Measurements from ENCODE around the gene OR2S2. TPM values are rescaled to one million over a fixed set of nuclear protein-coding genes. Genes with fewer than 3 reads are reported as not detected.

Gene OR2S2
- total RNA-seq, 3 donors from 2014 or later: not detected

- Histone ChIP-seq H3K4me3 (no peak overlapping the region), H3K36me3 (ENCODE audit: low read depth) (no peaks in the 10 kb centered on the region), H3K9me3 (no peaks in the 10 kb centered on the region), H3K4me1 (ENCODE audit: low read depth) (peaks cover 12% of the 10 kb centered on the region)
- peak; percentile 94 for ATAC-seq
- no peak for DNase-seq
- intact Hi-C loops (cut with DNase I, micrococcal nuclease): no loop called here
- TF ChIP-seq, protein P1, sequence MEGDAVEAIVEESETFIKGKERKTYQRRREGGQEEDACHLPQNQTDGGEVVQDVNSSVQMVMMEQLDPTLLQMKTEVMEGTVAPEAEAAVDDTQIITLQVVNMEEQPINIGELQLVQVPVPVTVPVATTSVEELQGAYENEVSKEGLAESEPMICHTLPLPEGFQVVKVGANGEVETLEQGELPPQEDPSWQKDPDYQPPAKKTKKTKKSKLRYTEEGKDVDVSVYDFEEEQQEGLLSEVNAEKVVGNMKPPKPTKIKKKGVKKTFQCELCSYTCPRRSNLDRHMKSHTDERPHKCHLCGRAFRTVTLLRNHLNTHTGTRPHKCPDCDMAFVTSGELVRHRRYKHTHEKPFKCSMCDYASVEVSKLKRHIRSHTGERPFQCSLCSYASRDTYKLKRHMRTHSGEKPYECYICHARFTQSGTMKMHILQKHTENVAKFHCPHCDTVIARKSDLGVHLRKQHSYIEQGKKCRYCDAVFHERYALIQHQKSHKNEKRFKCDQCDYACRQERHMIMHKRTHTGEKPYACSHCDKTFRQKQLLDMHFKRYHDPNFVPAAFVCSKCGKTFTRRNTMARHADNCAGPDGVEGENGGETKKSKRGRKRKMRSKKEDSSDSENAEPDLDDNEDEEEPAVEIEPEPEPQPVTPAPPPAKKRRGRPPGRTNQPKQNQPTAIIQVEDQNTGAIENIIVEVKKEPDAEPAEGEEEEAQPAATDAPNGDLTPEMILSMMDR (IDR thresholded peaks at IDR 0.05): no peak
These were observed 9.1 kb upstream of the OR2S2 start for GRCh38 chr9:35967042-35967441.

DNA sequence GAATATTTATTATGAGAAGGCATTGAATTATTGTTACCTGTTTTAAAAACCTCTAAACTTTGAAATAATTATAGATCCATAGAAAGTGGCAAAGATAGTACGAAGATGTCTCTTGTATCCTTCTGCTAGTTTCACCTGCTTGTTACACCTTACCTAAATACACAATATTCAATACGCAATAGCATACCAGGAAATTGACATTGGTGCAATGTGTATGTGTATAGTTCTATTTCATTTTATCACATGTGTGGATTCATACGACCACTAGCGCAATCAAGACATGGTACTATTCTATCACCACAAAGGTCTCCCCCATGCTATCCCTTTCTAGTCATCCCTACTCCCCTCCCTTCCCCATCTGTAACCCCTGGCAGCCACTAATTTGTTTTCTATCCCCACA lies 8.5 kb upstream of the OR2S2 start:
- TF ChIP-seq, protein P1 (IDR thresholded peaks at IDR 0.05): no peak
- Histone ChIP-seq H3K4me3 (no peak overlapping the region), H3K4me1 (ENCODE audit: low read depth) (peaks cover 17% of the 10 kb centered on the region), H3K36me3 (ENCODE audit: low read depth) (no peaks in the 10 kb centered on the region), H3K9me3 (no peaks in the 10 kb centered on the region)
- intact Hi-C loops (cut with DNase I, micrococcal nuclease): no loop called here
- DNase-seq (no peak), ATAC-seq (peak; percentile 62)

GRCh38 chr9:35965011-35965410 lies 7.1 kb upstream of the OR2S2 start:
- H3K9me3 ChIP-seq: no peaks in the 10 kb centered on the region
- no peak for ATAC-seq
- DNase-seq: no peak
- H3K36me3 ChIP-seq (ENCODE audit: low read depth): no peaks in the 10 kb centered on the region
- H3K4me3 ChIP-seq: no peak overlapping the region
- H3K4me1 ChIP-seq (ENCODE audit: low read depth): peaks cover 30% of the 10 kb centered on the region
- intact Hi-C loops (cut with DNase I, micrococcal nuclease): no loop called here
- TF ChIP-seq, protein P1 (IDR thresholded peaks at IDR 0.05): no peak

GRCh38 chr9:35962126-35962906 lies 4.4 kb upstream of the OR2S2 start:
- Histone ChIP-seq H3K9me3 (no peaks in the 10 kb centered on the region), H3K4me1 (ENCODE audit: low read depth) (peaks cover 30% of the 10 kb centered on the region), H3K4me3 (no peak overlapping the region), H3K36me3 (ENCODE audit: low read depth) (no peaks in the 10 kb centered on the region)
- TF ChIP-seq, protein P1 (IDR thresholded peaks at IDR 0.05): no peak
- ATAC-seq (no peak), DNase-seq (peak in 1 of 3 donors; percentile 66)
- intact Hi-C loops (cut with DNase I, micrococcal nuclease): loop anchor here in 1 of 2 donors (5.0 kb wide), 1 partner anchor 45 kb away; no protein-coding TSS in a partner anchor

GRCh38 chr9:35960039-35960655 lies 2.2 kb upstream of the OR2S2 start:
- Histone ChIP-seq H3K9me3 (no peaks in the 10 kb centered on the region), H3K4me1 (ENCODE audit: low read depth) (peaks cover 27% of the 10 kb centered on the region), H3K4me3 (no peak overlapping the region), H3K36me3 (ENCODE audit: low read depth) (no peaks in the 10 kb centered on the region)
- TF ChIP-seq, protein P1 (IDR thresholded peaks at IDR 0.05): no peak
- DNase-seq: peak in 2 of 3 donors; percentile 45 to 71
- peak; percentile 93 for ATAC-seq
- intact Hi-C loops (cut with DNase I, micrococcal nuclease): loop anchor here in 1 of 2 donors (5.0 kb wide), 1 partner anchor 47 kb away; no protein-coding TSS in a partner anchor

All from mucosa of descending colon (tissue), 3 donors.